H1 (cell line): ENCODE results near the gene GPR26. TPM values are rescaled to one million over a fixed set of nuclear protein-coding genes. Genes with fewer than 3 reads are reported as not detected.

Source experiments
- CTCF ChIA-PET: fragments of 300-600 bp; sonication (Branson Sonifier 250); formaldehyde crosslinking; loops from one replicate; lab custom pipeline; 2021; ENCODE audit not compliant: partially characterized antibody; lab: Charles Lee
- POLR2A ChIA-PET: fragments of 300-600 bp; sonication (Branson Sonifier 250); formaldehyde crosslinking; loops from one replicate; lab custom pipeline; 2021; ENCODE audit warnings: inconsistent platforms; ENCODE audit not compliant: partially characterized antibody; lab: Charles Lee
- DNase-seq, 2 experiments: peaks; one replicate each; pipeline versions ENCODE4 v3.0.0 to v3.0.0-alpha.2; 2010 to 2022; ENCODE audit warnings: low spot score in 2 of 2, low read depth in 1 of 2, mixed read lengths in 1 of 2
- FAIRE-seq: peaks from 2 replicates; lab custom pipeline; 2011; peaks lifted over from hg19 to GRCh38; lab: Jason Lieb, UNC
- H2AFZ ChIP-seq: 2 replicates; pipeline ENCODE4 v1.8.1; 2012; ENCODE audit warnings: low read length, inconsistent platforms
- H2AK5ac ChIP-seq: 2 replicates; pipeline ENCODE4 v1.6.1; 2013; ENCODE audit warnings: low read depth, low read length
- H2BK120ac ChIP-seq: replicated peaks from 2 replicates; pipeline ENCODE3; 2013; ENCODE audit warnings: low read depth, low read length, inconsistent platforms
- H2BK12ac ChIP-seq: 2 replicates; pipeline ENCODE4 v1.6.1; 2013; ENCODE audit warnings: low read depth, low read length
- H2BK15ac ChIP-seq: 2 replicates; pipeline ENCODE4 v1.6.1; 2013; ENCODE audit warnings: low read length
- H2BK20ac ChIP-seq: 2 replicates; pipeline ENCODE4 v1.6.1; 2013; ENCODE audit warnings: low read length
- H2BK5ac ChIP-seq: 2 replicates; pipeline ENCODE4 v1.6.1; 2013; ENCODE audit warnings: low read depth, low read length
- H3K14ac ChIP-seq: 2 replicates; pipeline ENCODE4 v1.6.1; 2013; ENCODE audit warnings: inconsistent platforms; ENCODE audit not compliant: insufficient read length
- H3K18ac ChIP-seq: 2 replicates; pipeline ENCODE4 v1.6.1; 2013; ENCODE audit warnings: low read length; ENCODE audit errors: extremely low read depth
- H3K23ac ChIP-seq: 2 replicates; pipeline ENCODE4 v1.6.1; 2013; ENCODE audit warnings: inconsistent platforms; ENCODE audit not compliant: insufficient read length
- H3K23me2 ChIP-seq: 2 replicates; pipeline ENCODE4 v1.6.1; 2013; ENCODE audit warnings: low read depth, low read length
- H3K27ac ChIP-seq: 2 replicates; pipeline ENCODE4 v1.6.1; 2011; ENCODE audit warnings: low read depth, low read length, inconsistent platforms
- H3K27me3 ChIP-seq, 4 experiments: replicated peaks in 1 of 4; 1 replicate in 1 of 4; 2 replicates in 3 of 4; pipeline versions ENCODE4 v1.6.1 to v1.8.1; 2011 to 2013; ENCODE audit warnings: low read length in 3 of 4, mild to moderate bottlenecking in 3 of 4, inconsistent platforms in 2 of 4, mixed read lengths in 2 of 4, moderate library complexity in 1 of 4; ENCODE audit not compliant: control insufficient read depth in 3 of 4, insufficient read depth in 3 of 4; ENCODE audit errors: extremely low read depth in 1 of 4
- H3K36me3 ChIP-seq, 4 experiments: 2 replicates each; pipeline versions ENCODE4 v1.6.1 to v1.8.1; 2011 to 2013; ENCODE audit warnings: mild to moderate bottlenecking in 4 of 4, low read length in 3 of 4, moderate library complexity in 2 of 4, control low read depth in 1 of 4, inconsistent platforms in 1 of 4; ENCODE audit not compliant: insufficient read depth in 4 of 4, control insufficient read depth in 2 of 4
- H3K4ac ChIP-seq: replicated peaks from 2 replicates; pipeline ENCODE3; 2013; ENCODE audit warnings: low read length, low read depth, mixed read lengths, inconsistent platforms; ENCODE audit not compliant: insufficient read length
- H3K4me1 ChIP-seq, 4 experiments: replicated peaks in 1 of 4; 1 replicate in 1 of 4; 2 replicates in 3 of 4; pipeline versions ENCODE4 v1.6.1 to v1.8.1; 2011 to 2013; ENCODE audit warnings: low read length in 3 of 4, inconsistent platforms in 2 of 4, mixed read lengths in 1 of 4; ENCODE audit not compliant: insufficient read depth in 4 of 4, control insufficient read depth in 3 of 4
- H3K4me2 ChIP-seq, 2 experiments: 2 replicates each; pipeline versions ENCODE4 v1.6.1 to v1.8.1; 2011 to 2013; ENCODE audit warnings: low read depth in 2 of 2, low read length in 2 of 2, control low read depth in 1 of 2, inconsistent platforms in 1 of 2, mild to moderate bottlenecking in 1 of 2; ENCODE audit not compliant: insufficient read depth in 1 of 2
- H3K4me3 ChIP-seq, 4 experiments: fragments of 200-600, 300-600 bp in 1 of 4; sonication (generic), shearing (Covaris generic), sonication (Bioruptor Twin) in 1 of 4; 2 replicates each; pipeline versions ENCODE4 v1.5.1 to v1.8.1; 2011 to 2016; ENCODE audit warnings: low read length in 4 of 4, low read depth in 3 of 4, control low read depth in 2 of 4, inconsistent platforms in 2 of 4, mild to moderate bottlenecking in 2 of 4, mixed read lengths in 1 of 4, moderate library complexity in 1 of 4; ENCODE audit not compliant: insufficient read depth in 2 of 4; ENCODE audit errors: extremely low read depth in 1 of 4
- H3K56ac ChIP-seq: replicated peaks from 2 replicates; pipeline ENCODE3; 2013; ENCODE audit warnings: low read depth, mild to moderate bottlenecking, mixed read lengths, low read length, inconsistent platforms; ENCODE audit not compliant: insufficient read length
- H3K79me1 ChIP-seq: 2 replicates; pipeline ENCODE4 v1.6.1; 2013; ENCODE audit warnings: low read depth, low read length, control low read depth
- H3K79me2 ChIP-seq, 2 experiments: 2 replicates each; pipeline versions ENCODE4 v1.6.1 to v1.8.1; 2012 to 2013; ENCODE audit warnings: low read length in 2 of 2, mild to moderate bottlenecking in 2 of 2, inconsistent platforms in 1 of 2; ENCODE audit not compliant: insufficient read depth in 2 of 2, control insufficient read depth in 1 of 2
- H3K9ac ChIP-seq, 4 experiments: replicated peaks in 1 of 4; 1 replicate in 1 of 4; 2 replicates in 3 of 4; pipeline versions ENCODE4 v1.6.1 to v1.8.1; 2011 to 2013; ENCODE audit warnings: low read depth in 3 of 4, low read length in 3 of 4, control low read depth in 2 of 4, mild to moderate bottlenecking in 2 of 4, moderate library complexity in 2 of 4, inconsistent platforms in 1 of 4; ENCODE audit errors: extremely low read depth in 1 of 4
- H3K9me3 ChIP-seq, 2 experiments: 2 replicates each; pipeline versions ENCODE4 v1.6.1 to v1.8.1; 2012 to 2013; ENCODE audit warnings: mild to moderate bottlenecking in 2 of 2, moderate library complexity in 2 of 2, control low read depth in 1 of 2, inconsistent platforms in 1 of 2, low read depth in 1 of 2, low read length in 1 of 2, mixed read lengths in 1 of 2; ENCODE audit not compliant: insufficient read depth in 2 of 2
- H4K20me1 ChIP-seq, 2 experiments: replicated peaks in 1 of 2; 2 replicates each; pipeline versions ENCODE3 to v1.8.1; 2011 to 2013; ENCODE audit warnings: inconsistent platforms in 2 of 2, low read length in 2 of 2, mild to moderate bottlenecking in 1 of 2; ENCODE audit not compliant: insufficient read depth in 2 of 2, control insufficient read depth in 1 of 2
- H4K5ac ChIP-seq: 2 replicates; pipeline ENCODE4 v1.6.1; 2013; ENCODE audit warnings: low read length, low read depth, mixed read lengths, inconsistent platforms; ENCODE audit not compliant: insufficient read length
- H4K8ac ChIP-seq: 2 replicates; pipeline ENCODE4 v1.8.0; 2013; ENCODE audit warnings: mild to moderate bottlenecking, moderate library complexity, low read length, inconsistent platforms; ENCODE audit not compliant: insufficient read depth; ENCODE audit errors: extremely low read depth
- H4K91ac ChIP-seq: replicated peaks from 2 replicates; pipeline ENCODE3; 2013; ENCODE audit warnings: low read length, mixed read lengths, inconsistent platforms; ENCODE audit not compliant: insufficient read length
- CBX8 ChIP-seq: fragments of 300-800, 300-1000 bp; sonication (generic); IDR thresholded peaks from 2 replicates; pipeline ENCODE4 v1.7.1; 2016; ENCODE audit warnings: low read depth, low read length, borderline replicate concordance
- CEBPB ChIP-seq: IDR thresholded peaks from 2 replicates; pipeline ENCODE4 v1.6.1; 2012; ENCODE audit warnings: low read depth, low read length
- CTCF ChIP-seq, 3 experiments: IDR thresholded peaks; 1 replicate in 2 of 3; 2 replicates in 1 of 3; pipeline versions ENCODE4 v1.5.1 to v1.6.1; 2011; ENCODE audit warnings: low read length in 3 of 3, mild to moderate bottlenecking in 3 of 3, inconsistent platforms in 2 of 3, low read depth in 1 of 3, moderate library complexity in 1 of 3; ENCODE audit not compliant: insufficient read depth in 1 of 3; ENCODE audit errors: control extremely low read depth in 1 of 3
- FOSL1 ChIP-seq: IDR thresholded peaks from 2 replicates; pipeline ENCODE4 v1.6.1; 2011; ENCODE audit warnings: mild to moderate bottlenecking, low read depth, low read length, moderate library complexity; ENCODE audit not compliant: insufficient read depth
- NRF1 ChIP-seq: IDR thresholded peaks from 2 replicates; pipeline ENCODE4 v1.6.1; 2011; ENCODE audit warnings: mild to moderate bottlenecking, low read depth, low read length, improper control_type of control experiment
- PHF8 ChIP-seq: fragments of 200-600 bp; sonication (generic); conservative IDR thresholded peaks from 2 replicates; pipeline ENCODE4 v1.7.1; 2012; ENCODE audit warnings: low read depth, mild to moderate bottlenecking, inconsistent platforms, low read length, moderate library complexity
- RXRA ChIP-seq: IDR thresholded peaks from 2 replicates; pipeline ENCODE4 v1.6.1; 2011; ENCODE audit warnings: low read depth, mild to moderate bottlenecking, low read length, moderate library complexity; ENCODE audit not compliant: insufficient read depth
- SIRT6 ChIP-seq: IDR thresholded peaks from one replicate; pipeline ENCODE4 v1.7.1; 2012; ENCODE audit warnings: low read length, inconsistent platforms
- SIX5 ChIP-seq: IDR thresholded peaks from 2 replicates; pipeline ENCODE4 v1.6.1; 2011; ENCODE audit warnings: mild to moderate bottlenecking, low read depth, low read length
- SRF ChIP-seq: IDR thresholded peaks from 2 replicates; pipeline ENCODE4 v1.6.1; 2011; ENCODE audit warnings: mild to moderate bottlenecking, low read depth, low read length, moderate library complexity
- TAF1 ChIP-seq: IDR thresholded peaks from 2 replicates; pipeline ENCODE4 v1.6.1; 2011; ENCODE audit warnings: mild to moderate bottlenecking, low read depth, low read length
- ZNF274 ChIP-seq: IDR thresholded peaks from 2 replicates; pipeline ENCODE4 v1.7.0; 2012; ENCODE audit warnings: low read length, borderline replicate concordance; ENCODE audit errors: extremely low read depth
- WGBS, 2 experiments: shearing (Covaris generic) in 1 of 2; methylation state at CpG; one replicate each; pipeline versions ENCODE4 v1.1.6 to v1.1.7; 2013 to 2015; ENCODE audit warnings: low lambda C conversion rate in 2 of 2, mixed read lengths in 2 of 2, inconsistent platforms in 1 of 2, low coverage in 1 of 2, missing lambda C conversion rate in 1 of 2; ENCODE audit not compliant: insufficient replicate concordance in 2 of 2, insufficient coverage in 1 of 2, insufficient read length in 1 of 2; ENCODE audit errors: extremely low coverage in 1 of 2, missing lambda C conversion rate in 1 of 2; 5-methylcytosine and 5-hydroxymethylcytosine counted together
- polyA plus RNA-seq, 7 experiments: library from polyadenylated mRNA; depleted of rRNA in 3 of 7; stranded (reverse) in 5 of 7; unstranded in 2 of 7; fragments of >200 nt in 5 of 7; fragments of 200-250 nt in 2 of 7; gene quantifications; 1 replicate in 5 of 7; 2 replicates in 1 of 7; 4 replicates in 1 of 7; pipeline versions ENCODE4 v1.2.1 to v1.2.3, GENCODE V29; 2011 to 2013; ENCODE audit warnings: missing spikeins in 2 of 7, mixed read lengths in 2 of 7
- total RNA-seq: library from RNA; stranded (reverse); fragmentation: NEBNext Ultra II Directional; extraction: Animal tissue kit (Norgen Biotek cat#: 25700); gene quantifications from 2 replicates; pipeline ENCODE4 v1.2.1, GENCODE V29; 2021

GPR26 gene
- total and polyA plus RNA-seq, 2 of the 8 experiments (the other 6 are each of a cell fraction or from before 2014, with no cell fraction given): 0.09 to 0.21 TPM

- H3K36me3 ChIP-seq: no peaks in the 10 kb centered on the region
- H4K91ac ChIP-seq: no peak overlapping the region
- H3K56ac ChIP-seq: no peak overlapping the region
- ChIA-PET CTCF (interaction anchor here (1.3 to 2.2 kb wide), 3 partner anchors 14 to 101 kb away, joined by 3 to 8 read pairs (median 3); no protein-coding TSS in a partner anchor), POLR2A (no interaction called here)
- no peak for FAIRE-seq
- no peaks in the 10 kb centered on the region for H3K4me1 ChIP-seq
- H2AK5ac ChIP-seq: 0 out of 2 replicates have a peak overlapping the region, but pooled peaks have one; percentile 78
- no peak overlapping the region for H2AFZ ChIP-seq
- H3K79me1 ChIP-seq: no peaks in the 10 kb centered on the region
- 72% methylated on average over 3 of the region's 3 CpGs; no CpG with 5 or more reads in 1 of the 2 experiments for WGBS, 2 experiments
- H3K9me3 ChIP-seq: no peaks in the 10 kb centered on the region
- no peak overlapping the region for H3K4me2 ChIP-seq
- H2BK12ac ChIP-seq: no peak overlapping the region
- H3K27ac ChIP-seq: no peak overlapping the region
- H2BK120ac ChIP-seq: no peak overlapping the region
- no peak overlapping the region for H3K4me3 ChIP-seq
- H3K9ac ChIP-seq: no peak overlapping the region
- no peak overlapping the region for H4K8ac ChIP-seq
- no peaks in the 10 kb centered on the region for H4K20me1 ChIP-seq
- no peaks in the 10 kb centered on the region; the same call in 1 of the 2 replicates for H3K23me2 ChIP-seq
- H3K23ac ChIP-seq: no peak overlapping the region
- H3K14ac ChIP-seq: no peak overlapping the region
- DNase-seq: no peak
- H3K4ac ChIP-seq: no peak overlapping the region
- H3K79me2 ChIP-seq: no peaks in the 10 kb centered on the region
- no peak overlapping the region for H2BK15ac ChIP-seq
- no peak overlapping the region for H2BK5ac ChIP-seq
- no peak overlapping the region for H4K5ac ChIP-seq
- H3K27me3 ChIP-seq: no peaks in the 10 kb centered on the region; a peak in 1 of 7 replicates
- no peak overlapping the region for H3K18ac ChIP-seq
- H2BK20ac ChIP-seq: no peak overlapping the region
- TF ChIP-seq CEBPB (no peak), TAF1 (no peak), ZNF274 (no peak), NRF1 (no peak), CBX8 (no peak), SIRT6 (no peak), FOSL1 (no peak), SIX5 (no peak), SRF (no peak), RXRA (no peak), CTCF (IDR thresholded peaks at IDR 0.05; ENCODE audit: control extremely low read depth in 1 of 3, insufficient read depth in 1 of 3, low read depth in 1 of 3, low read length in 3 of 3) (no peak), PHF8 (no peak)
These were observed 17.3 kb downstream of the GPR26 start for GRCh38 chr10:123683459-123683858.
